AG04450 (cell line): ENCODE data around the gene ISG20L2. TPM values are rescaled to one million over a fixed set of nuclear protein-coding genes. Genes with fewer than 3 reads are reported as not detected.

ENCODE experiments used
- CTCF ChIA-PET: fragments of 300-600, 350-600 bp; formaldehyde crosslinking; extraction: SDS; loops from one replicate; lab custom pipeline; 2022; ENCODE audit warnings: antibody characterized with exemption, inconsistent platforms; lab: Charles Lee
- POLR2A ChIA-PET: fragments of 350-600 bp; formaldehyde crosslinking; extraction: SDS; loops from one replicate; lab custom pipeline; 2021; ENCODE audit warnings: antibody characterized with exemption, inconsistent platforms; lab: Yijun Ruan, JAX
- DNase-seq: peaks from one replicate; pipeline ENCODE4 v3.0.0-alpha.2; 2011; ENCODE audit warnings: low read depth, low spot score
- H3K27ac ChIP-seq: one replicate; pipeline ENCODE4 v1.5.1; 2012; ENCODE audit warnings: low read depth, low read length, control low read depth
- H3K27me3 ChIP-seq: one replicate; pipeline ENCODE4 v1.6.0; 2012; ENCODE audit warnings: low read length; ENCODE audit not compliant: control insufficient read depth, insufficient read depth
- H3K4me3 ChIP-seq: 2 replicates; pipeline ENCODE4 v1.5.1; 2011; ENCODE audit warnings: mild to moderate bottlenecking, low read depth, low read length, control low read depth
- H3K9me3 ChIP-seq: 2 replicates; pipeline ENCODE4 v1.5.1; 2012; ENCODE audit warnings: low read length; ENCODE audit not compliant: control insufficient read depth, insufficient read depth
- polyA plus RNA-seq: library from polyadenylated mRNA; depleted of rRNA; stranded (reverse); fragments of >200 nt; gene quantifications from 2 replicates; pipeline ENCODE4 v1.2.3, GENCODE V29; 2011
- TF ChIP-seq, protein P1 (sequence below): IDR thresholded peaks from 2 replicates; pipeline ENCODE4 v1.5.1; 2011; ENCODE audit warnings: low read depth, low read length, control low read depth, inconsistent platforms

ISG20L2 gene
- polyA plus RNA-seq, 1 experiment = 25.6 TPM

DNA sequence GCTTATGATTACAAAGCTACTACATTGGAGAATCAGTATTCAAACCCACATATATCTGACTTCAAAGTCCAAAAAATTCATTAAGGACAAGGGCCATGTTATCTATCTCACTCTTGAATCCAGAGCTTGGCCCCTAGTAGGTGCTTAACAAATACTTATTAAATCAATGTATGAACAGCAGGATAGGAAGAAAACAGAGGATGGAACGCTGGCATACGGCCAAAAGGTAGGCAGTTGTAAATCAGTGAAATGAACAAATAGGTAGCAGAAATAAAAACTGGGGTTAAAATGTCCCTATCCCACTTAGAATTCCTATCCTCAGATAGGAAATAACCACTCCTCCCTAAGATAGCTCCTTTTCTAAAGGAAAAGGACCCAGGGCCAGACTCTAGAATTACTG lies 10.3 kb upstream of the ISG20L2 start:
- Histone ChIP-seq H3K27me3 (no peaks in the 10 kb centered on the region), H3K4me3 (no peak overlapping the region), H3K27ac (no peak overlapping the region), H3K9me3 (no peaks in the 10 kb centered on the region; the same call in 1 of the 2 replicates)
- ChIA-PET POLR2A (no interaction called here), CTCF (interaction anchor here (0.9 to 1.9 kb wide), 2 partner anchors 13 to 49 kb away, joined by 3 to 6 read pairs; no protein-coding TSS in a partner anchor)
- TF ChIP-seq, protein P1, sequence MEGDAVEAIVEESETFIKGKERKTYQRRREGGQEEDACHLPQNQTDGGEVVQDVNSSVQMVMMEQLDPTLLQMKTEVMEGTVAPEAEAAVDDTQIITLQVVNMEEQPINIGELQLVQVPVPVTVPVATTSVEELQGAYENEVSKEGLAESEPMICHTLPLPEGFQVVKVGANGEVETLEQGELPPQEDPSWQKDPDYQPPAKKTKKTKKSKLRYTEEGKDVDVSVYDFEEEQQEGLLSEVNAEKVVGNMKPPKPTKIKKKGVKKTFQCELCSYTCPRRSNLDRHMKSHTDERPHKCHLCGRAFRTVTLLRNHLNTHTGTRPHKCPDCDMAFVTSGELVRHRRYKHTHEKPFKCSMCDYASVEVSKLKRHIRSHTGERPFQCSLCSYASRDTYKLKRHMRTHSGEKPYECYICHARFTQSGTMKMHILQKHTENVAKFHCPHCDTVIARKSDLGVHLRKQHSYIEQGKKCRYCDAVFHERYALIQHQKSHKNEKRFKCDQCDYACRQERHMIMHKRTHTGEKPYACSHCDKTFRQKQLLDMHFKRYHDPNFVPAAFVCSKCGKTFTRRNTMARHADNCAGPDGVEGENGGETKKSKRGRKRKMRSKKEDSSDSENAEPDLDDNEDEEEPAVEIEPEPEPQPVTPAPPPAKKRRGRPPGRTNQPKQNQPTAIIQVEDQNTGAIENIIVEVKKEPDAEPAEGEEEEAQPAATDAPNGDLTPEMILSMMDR = no peak
- no peak for DNase-seq

DNA sequence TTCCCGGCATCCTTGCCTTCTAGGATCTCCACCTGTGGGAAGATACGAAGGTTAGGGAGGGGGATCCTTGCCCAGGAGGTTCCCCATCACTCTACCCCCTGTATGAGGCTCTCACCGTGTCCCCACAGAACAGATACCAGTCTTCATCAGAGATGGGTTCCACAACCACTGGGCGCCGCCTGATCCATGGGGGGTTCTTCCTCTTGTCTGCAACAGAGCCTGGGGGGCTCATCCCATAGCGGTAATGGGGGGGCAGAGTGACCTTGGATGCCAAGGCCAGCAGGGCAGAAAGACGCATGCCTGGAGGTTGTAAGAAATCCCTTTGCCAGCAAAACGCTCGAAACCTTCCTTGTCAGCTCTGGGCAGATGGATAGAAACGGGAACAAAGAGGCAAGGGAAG lies 9.8 kb upstream of the ISG20L2 start:
- POLR2A ChIA-PET = no interaction called here
- no peaks in the 10 kb centered on the region for H3K27me3 ChIP-seq
- no peak for DNase-seq
- H3K4me3 ChIP-seq = no peak overlapping the region
- TF ChIP-seq, protein P1 = no peak
- CTCF ChIA-PET = interaction anchor here (1.9 kb wide), 1 partner anchor 12 kb away, joined by 6 read pairs; no protein-coding TSS in a partner anchor
- H3K9me3 ChIP-seq = no peaks in the 10 kb centered on the region; the same call in 1 of the 2 replicates
- H3K27ac ChIP-seq = no peak overlapping the region

DNA sequence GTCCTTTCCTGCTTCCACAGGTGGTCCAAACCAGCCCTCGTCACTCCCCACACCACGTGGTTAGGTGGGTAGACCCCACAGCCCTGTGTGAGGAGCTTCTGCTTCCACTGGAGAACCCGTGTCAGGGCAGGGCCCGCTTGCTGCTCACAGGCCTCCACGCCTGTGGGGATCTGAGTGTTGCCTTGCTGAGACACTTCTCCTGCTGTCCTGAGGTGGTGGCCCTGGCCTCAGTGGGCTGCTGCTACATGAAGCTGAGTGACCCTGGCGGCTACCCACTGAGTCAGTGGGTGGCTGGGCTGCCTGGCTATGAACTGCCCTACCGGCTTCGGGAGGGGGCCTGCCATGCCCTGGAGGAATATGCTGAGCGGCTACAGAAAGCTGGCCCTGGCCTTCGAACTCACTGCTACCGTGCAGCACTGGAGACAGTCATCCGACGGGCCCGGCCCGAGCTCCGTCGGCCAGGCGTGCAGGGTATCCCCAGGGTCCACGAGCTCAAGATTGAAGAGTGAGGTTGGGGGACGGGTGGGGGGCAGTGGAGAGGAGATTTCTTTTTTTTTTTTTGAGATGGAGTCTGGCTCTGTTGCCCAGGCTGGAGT lies 5.5 kb upstream of the ISG20L2 start:
- no peak overlapping the region for H3K27ac ChIP-seq
- DNase-seq = no peak
- H3K9me3 ChIP-seq = no peaks in the 10 kb centered on the region
- POLR2A ChIA-PET = no interaction called here
- no peaks in the 10 kb centered on the region for H3K27me3 ChIP-seq
- CTCF ChIA-PET = interaction anchor here (0.6 to 1.2 kb wide), 2 partner anchors 44 to 202 kb away, joined by 3 to 5 read pairs; no protein-coding TSS in a partner anchor
- no peak overlapping the region for H3K4me3 ChIP-seq
- TF ChIP-seq, protein P1 = no peak

DNA sequence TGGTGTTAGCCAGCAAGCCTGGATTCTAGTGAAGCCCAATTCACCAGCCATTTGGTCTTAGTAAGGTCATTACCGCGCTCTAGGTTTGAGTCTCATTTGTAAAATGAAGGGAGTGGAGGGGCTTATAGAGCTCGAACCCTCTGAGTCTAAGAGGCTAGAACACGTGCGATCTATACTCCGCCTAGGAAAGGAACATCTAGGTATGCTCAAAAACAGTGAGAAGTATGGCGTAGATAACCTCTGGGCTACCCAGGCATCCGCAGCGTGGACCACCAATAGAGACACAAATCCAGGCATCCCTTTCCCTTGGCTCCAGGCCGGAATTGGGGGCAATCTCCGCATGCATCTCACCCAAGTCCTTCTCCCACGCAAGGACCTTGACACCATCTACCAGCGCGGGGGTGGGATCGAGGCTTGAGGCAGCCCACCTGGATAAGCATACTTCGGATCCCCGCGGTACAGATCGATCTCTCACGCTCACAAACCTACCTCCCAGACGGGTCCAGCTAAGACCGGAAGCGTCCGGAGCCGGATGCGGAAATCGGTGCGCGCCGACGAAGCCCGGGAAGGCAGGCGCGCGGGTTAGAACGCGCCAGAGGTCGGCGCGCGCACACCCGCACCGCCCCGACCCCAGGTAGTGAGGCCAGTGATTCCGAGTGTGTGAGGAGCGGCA lies 504 bp downstream of the ISG20L2 start, which contains the start of gene METTL25B:
Gene METTL25B (plus strand): TSS at position 544 of the 673 bp plus-strand sequence. CDS start 636 bp downstream, outside the sequence.
- DNase-seq = no peak
- CTCF ChIA-PET = interaction anchor here (0.6 to 12.5 kb wide), 12 partner anchors 14 to 200 kb away, joined by 4 to 616 read pairs (median 64); partner anchors contain the start of genes CRABP2, INSRR, NES and NTRK1
- TF ChIP-seq, protein P1 = no peak
- H3K27me3 ChIP-seq = no peaks in the 10 kb centered on the region
- peak within 1 kb of the TSS; percentile 95 for H3K27ac ChIP-seq
- H3K9me3 ChIP-seq = no peaks in the 10 kb centered on the region
- peak within 1 kb of the TSS; percentile 100 for H3K4me3 ChIP-seq
- POLR2A ChIA-PET = interaction anchor here (0.6 to 4.3 kb wide), 11 partner anchors 13 to 131 kb away, joined by 3 to 37 read pairs (median 5); partner anchors contain the start of genes CRABP2, HDGF, INSRR and MRPL24
